K562 (cell line): ENCODE results near the gene ASCC2. TPM values are rescaled to one million over a fixed set of nuclear protein-coding genes. Genes with fewer than 3 reads are reported as not detected.

ENCODE experiments used
- ARID3A ChIP-seq: IDR thresholded peaks from 2 replicates; pipeline ENCODE4 v1.6.1; 2012; ENCODE audit warnings: low read depth, low read length, improper control_type of control experiment, borderline replicate concordance
- BMI1 ChIP-seq: fragments of 150-350 bp; IDR thresholded peaks from 2 replicates; pipeline ENCODE4 v1.6.1; 2014; ENCODE audit warnings: low read length
- C11orf30 ChIP-seq: fragments of 450-650 bp; IDR thresholded peaks from 2 replicates; pipeline ENCODE4 v1.6.1; 2016; ENCODE audit warnings: low read depth, mild to moderate bottlenecking
- CEBPB ChIP-seq: fragments of 450-650 bp; IDR thresholded peaks from 2 replicates; pipeline ENCODE4 v1.6.1; 2016; ENCODE audit warnings: missing genetic modification characterization, missing compliant biosample characterization
- CREB1 ChIP-seq, 2 experiments: sonication (generic) in 1 of 2; formaldehyde crosslinking in 1 of 2; IDR thresholded peaks; 2 replicates each; pipeline versions ENCODE4 v1.6.1 to v1.8.0; 2012 to 2022; ENCODE audit warnings: inconsistent platforms in 1 of 2, mild to moderate bottlenecking in 1 of 2, missing genetic modification reagents in 1 of 2, moderate library complexity in 1 of 2
- CREM ChIP-seq: IDR thresholded peaks from 2 replicates; pipeline ENCODE4 v1.6.1; 2014; ENCODE audit warnings: antibody characterized with exemption, low read depth
- E2F1 ChIP-seq: sonication (generic); formaldehyde crosslinking; IDR thresholded peaks from 2 replicates; pipeline ENCODE4 v1.8.1; 2023; ENCODE audit warnings: mild to moderate bottlenecking, missing genetic modification reagents, moderate library complexity
- ELF2 ChIP-seq: fragments of 250-450 bp; sonication (Bioruptor Pico); IDR thresholded peaks from 2 replicates; pipeline ENCODE4 v1.5.0; 2021; ENCODE audit warnings: mild to moderate bottlenecking
- EP400 ChIP-seq: fragments of 450-650 bp; IDR thresholded peaks from 2 replicates; pipeline ENCODE4 v1.6.1; 2017; ENCODE audit warnings: antibody characterized with exemption, mild to moderate bottlenecking, moderate library complexity
- ETV5 ChIP-seq: sonication (generic); formaldehyde crosslinking; IDR thresholded peaks from 2 replicates; pipeline ENCODE4 v1.4.0; 2020; ENCODE audit warnings: low read depth, mild to moderate bottlenecking, missing genetic modification reagents
- GATAD2A ChIP-seq: fragments of 450-650 bp; IDR thresholded peaks from 2 replicates; pipeline ENCODE4 v1.6.1; 2017
- HES1 ChIP-seq: fragments of 450-650 bp; IDR thresholded peaks from 2 replicates; pipeline ENCODE4 v1.6.1; 2016; ENCODE audit warnings: low read depth, mild to moderate bottlenecking, moderate library complexity
- HMBOX1 ChIP-seq: sonication (generic); IDR thresholded peaks from 2 replicates; pipeline ENCODE4 v1.6.1; 2016
- ID3 ChIP-seq, 2 experiments: fragments of 250-450 bp in 1 of 2; fragments of 450-650 bp in 1 of 2; sonication (Bioruptor Pico) in 1 of 2; IDR thresholded peaks; 2 replicates each; pipeline versions ENCODE4 v1.6.1 to v1.8.0; 2016 to 2021; ENCODE audit warnings: mild to moderate bottlenecking in 2 of 2, moderate library complexity in 2 of 2, missing compliant biosample characterization in 1 of 2, missing genetic modification characterization in 1 of 2
- KLF16 ChIP-seq: IDR thresholded peaks from 2 replicates; pipeline ENCODE4 v1.6.1; 2016; ENCODE audit warnings: antibody characterized with exemption
- NCOA6 ChIP-seq: fragments of 450-650 bp; IDR thresholded peaks from 2 replicates; pipeline ENCODE4 v1.6.1; 2017; ENCODE audit warnings: mild to moderate bottlenecking
- SMARCA4 ChIP-seq: fragments of 450-650 bp; IDR thresholded peaks from 2 replicates; pipeline ENCODE4 v1.6.1; 2016
- SRSF9 ChIP-seq: fragments of 200-400 bp; formaldehyde crosslinking; IDR thresholded peaks from 2 replicates; pipeline ENCODE4 v1.6.1; 2017; ENCODE audit warnings: low read depth, low read length, borderline replicate concordance
- ZNF133 ChIP-seq: fragments of 250-450 bp; sonication (Bioruptor Pico); IDR thresholded peaks from 2 replicates; pipeline ENCODE4 v1.4.0; 2020; ENCODE audit warnings: mild to moderate bottlenecking
- ZNF354B ChIP-seq: fragments of 250-450 bp; sonication (Bioruptor Pico); IDR thresholded peaks from 2 replicates; pipeline ENCODE4 v1.4.0; 2020
- ZNF561 ChIP-seq: fragments of 450-650 bp; formaldehyde crosslinking; conservative IDR thresholded peaks from 2 replicates; pipeline ENCODE4 v1.4.0; 2020; ENCODE audit warnings: mild to moderate bottlenecking, moderate library complexity
- ZNF785 ChIP-seq: fragments of 250-450 bp; sonication (Bioruptor Pico); IDR thresholded peaks from 2 replicates; pipeline ENCODE4 v1.4.0; 2020; ENCODE audit warnings: mild to moderate bottlenecking
- polyA plus RNA-seq, 8 experiments: library from polyadenylated mRNA; depleted of rRNA in 4 of 8; stranded (reverse) in 5 of 8; unstranded in 3 of 8; fragments of >200 nt; fragmentation: Nextera tagmentation in 2 of 8; fragmentation: Illumina TruSeq in 1 of 8; extraction: Ambion mirVana in 2 of 8; extraction: Trizol in 1 of 8; gene quantifications; 2 replicates each; pipeline versions ENCODE4 v1.2.1 to v1.2.3, GENCODE V29; 2011 to 2014; ENCODE audit warnings: inconsistent platforms in 1 of 8, missing spikeins in 1 of 8
- total RNA-seq, 7 experiments: library from RNA; depleted of rRNA in 6 of 7; stranded (reverse); fragments of >200 nt in 6 of 7; fragmentation: Illumina TruSeq in 2 of 7; extraction: Trizol in 2 of 7; gene quantifications; 2 replicates each; pipeline versions ENCODE4 v1.2.1 to v1.2.3, GENCODE V29; 2011 to 2021; ENCODE audit warnings: low replicate concordance in 1 of 7

ASCC2 gene
- total and polyA plus RNA-seq, 9 of the 15 experiments (the other 6 are each of a cell fraction or from before 2014, with no cell fraction given), result 4.0 to 46.7 (median 26.8) TPM

GRCh38 chr22:29821291-29822016, 16.6 kb downstream of the ASCC2 start (continued):
- TF ChIP-seq BMI1 (no peak), C11orf30 (no peak), ZNF561 (no peak), ETV5 (CRISPR knock-in tag) (peak; percentile 92), ZNF354B (CRISPR knock-in tag) (no peak), GATAD2A (no peak), HES1 (peak; percentile 81), E2F1 (CRISPR knock-in tag) (no peak), CEBPB (tag) (peak; percentile 98), ARID3A (0 out of 2 replicates have a peak, but pooled peaks have one; percentile 8), KLF16 (peak; percentile 83), NCOA6 (no peak), ID3 (CRISPR knock-in tag; IDR thresholded peaks at IDR 0.05) (no peak), ID3 (tag; IDR thresholded peaks at IDR 0.05) (peak; percentile 84; the same call in 1 of the 2 replicates), ELF2 (CRISPR knock-in tag) (peak; percentile 70; the same call in 1 of the 2 replicates), SMARCA4 (peak; percentile 96), HMBOX1 (peak; percentile 85), CREM (peak; percentile 76; the same call in 1 of the 2 replicates), SRSF9 (no peak), ZNF785 (CRISPR knock-in tag) (no peak), EP400 (peak; percentile 67), ZNF133 (no peak), CREB1 (IDR thresholded peaks at IDR 0.05) (peak; percentile 67), CREB1 (CRISPR knock-in tag; IDR thresholded peaks at IDR 0.05) (peak; percentile 58; the same call in 1 of the 2 replicates)
